Upper lobe of left lung (tissue), 4 donors: ENCODE results near the gene EFEMP2.

ENCODE experiments used
- EP300 ChIP-seq, 4 donors: sonication (generic); formaldehyde crosslinking; IDR thresholded peaks; one replicate each; pipeline ENCODE4 v1.5.1; 2017; ENCODE audit warnings: antibody characterized with exemption in 4 of 4, control low read depth in 2 of 4
- POLR2A ChIP-seq, 4 donors: fragments of 450-650 bp; IDR thresholded peaks; one replicate each; pipeline ENCODE4 v1.5.1; 2016 to 2017; ENCODE audit warnings: antibody characterized with exemption in 4 of 4, mild to moderate bottlenecking in 2 of 4
- POLR2AphosphoS5 ChIP-seq, 2 donors: sonication (generic); formaldehyde crosslinking; IDR thresholded peaks; one replicate each; pipeline ENCODE4 v1.5.1; 2017; ENCODE audit warnings: antibody characterized with exemption in 2 of 2
- TF ChIP-seq, protein P1 (sequence below), 6 experiments: fragments of 450-650 bp in 4 of 6; fragments of 200-600 bp in 2 of 6; sonication (generic) in 2 of 6; IDR thresholded peaks; one replicate each; pipeline ENCODE4 v1.5.1; 2016 to 2019; ENCODE audit warnings: antibody characterized with exemption in 6 of 6

GRCh38 chr11:65857853-65858680, 14.5 kb downstream of the EFEMP2 start, which contains the start of gene CFL1:
- TF ChIP-seq EP300 (IDR thresholded peaks at IDR 0.05) (peak in 1 of 4 donors; percentile 65), POLR2A (IDR thresholded peaks at IDR 0.05) (peak; percentile 99), POLR2AphosphoS5 (IDR thresholded peaks at IDR 0.05) (peak; percentile 98)
- TF ChIP-seq, protein P1, sequence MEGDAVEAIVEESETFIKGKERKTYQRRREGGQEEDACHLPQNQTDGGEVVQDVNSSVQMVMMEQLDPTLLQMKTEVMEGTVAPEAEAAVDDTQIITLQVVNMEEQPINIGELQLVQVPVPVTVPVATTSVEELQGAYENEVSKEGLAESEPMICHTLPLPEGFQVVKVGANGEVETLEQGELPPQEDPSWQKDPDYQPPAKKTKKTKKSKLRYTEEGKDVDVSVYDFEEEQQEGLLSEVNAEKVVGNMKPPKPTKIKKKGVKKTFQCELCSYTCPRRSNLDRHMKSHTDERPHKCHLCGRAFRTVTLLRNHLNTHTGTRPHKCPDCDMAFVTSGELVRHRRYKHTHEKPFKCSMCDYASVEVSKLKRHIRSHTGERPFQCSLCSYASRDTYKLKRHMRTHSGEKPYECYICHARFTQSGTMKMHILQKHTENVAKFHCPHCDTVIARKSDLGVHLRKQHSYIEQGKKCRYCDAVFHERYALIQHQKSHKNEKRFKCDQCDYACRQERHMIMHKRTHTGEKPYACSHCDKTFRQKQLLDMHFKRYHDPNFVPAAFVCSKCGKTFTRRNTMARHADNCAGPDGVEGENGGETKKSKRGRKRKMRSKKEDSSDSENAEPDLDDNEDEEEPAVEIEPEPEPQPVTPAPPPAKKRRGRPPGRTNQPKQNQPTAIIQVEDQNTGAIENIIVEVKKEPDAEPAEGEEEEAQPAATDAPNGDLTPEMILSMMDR (IDR thresholded peaks at IDR 0.05): peak in 1 of 6 experiments; percentile 22
